Tibial nerve (tissue), 4 donors: ENCODE data around the gene SLC9A9.

ENCODE experiments used
- CTCF ChIP-seq, 5 experiments: fragments of 200-600 bp in 3 of 5; fragments of 450-650 bp in 2 of 5; sonication (generic) in 3 of 5; IDR thresholded peaks; one replicate each; pipeline ENCODE4 v1.5.1; 2016 to 2019; ENCODE audit warnings: antibody characterized with exemption in 5 of 5, mild to moderate bottlenecking in 3 of 5, moderate library complexity in 2 of 5
- EP300 ChIP-seq, 2 donors: sonication (generic); formaldehyde crosslinking; IDR thresholded peaks; one replicate each; pipeline ENCODE4 v1.6.1; 2017; ENCODE audit warnings: antibody characterized with exemption in 2 of 2, mild to moderate bottlenecking in 1 of 2

- no peak for TF ChIP-seq CTCF (IDR thresholded peaks at IDR 0.05)
- no peak for TF ChIP-seq EP300 (IDR thresholded peaks at IDR 0.05)
These were observed 53.3 kb downstream of the SLC9A9 start for GRCh38 chr3:143794793-143795462.
